Activated gamma-delta T cell (primary cell): ENCODE data around the gene CTDSP1.

Source experiments
- DNase-seq: peaks from one replicate; lab custom pipeline; 2025; lab: John Stamatoyannopoulos, UW

CTDSP1 gene

GRCh38 chr2:218425531-218425930, 25.9 kb downstream of the CTDSP1 start:
- no peak for DNase-seq

GRCh38 chr2:218427741-218428140, 28.1 kb downstream of the CTDSP1 start:
- no peak for DNase-seq

GRCh38 chr2:218428846-218429558, 29.3 kb downstream of the CTDSP1 start:
- DNase-seq, result no peak

GRCh38 chr2:218429911-218430692, 30.4 kb downstream of the CTDSP1 start:
- DNase-seq, result no peak

GRCh38 chr2:218430721-218431120, 31.1 kb downstream of the CTDSP1 start:
- DNase-seq, result no peak

- no peak for DNase-seq
Measured at GRCh38 chr2:218431878-218432277, 32.2 kb downstream of the CTDSP1 start.

GRCh38 chr2:218432676-218433365, 33.2 kb downstream of the CTDSP1 start:
- DNase-seq, result no peak

GRCh38 chr2:218434456-218434855, 34.8 kb downstream of the CTDSP1 start:
- DNase-seq, result no peak

- DNase-seq, result no peak
Measured at GRCh38 chr2:218435003-218435982, 35.6 kb downstream of the CTDSP1 start.

GRCh38 chr2:218436992-218437391, 37.3 kb downstream of the CTDSP1 start:
- DNase-seq, result no peak

- no peak for DNase-seq
Measured at GRCh38 chr2:218437969-218438368, 38.3 kb downstream of the CTDSP1 start.

- no peak for DNase-seq
Measured at GRCh38 chr2:218438596-218438995, 38.9 kb downstream of the CTDSP1 start.

- DNase-seq, result no peak
Measured at GRCh38 chr2:218444692-218445357, 45.2 kb downstream of the CTDSP1 start.

- no peak for DNase-seq
Measured at GRCh38 chr2:218445602-218446001, 45.9 kb downstream of the CTDSP1 start.

GRCh38 chr2:218446547-218446946, 46.9 kb downstream of the CTDSP1 start:
- DNase-seq, result no peak

- no peak for DNase-seq
Measured at GRCh38 chr2:218447072-218447471, 47.4 kb downstream of the CTDSP1 start.

GRCh38 chr2:218448934-218449333, 49.3 kb downstream of the CTDSP1 start:
- no peak for DNase-seq

- no peak for DNase-seq
Measured at GRCh38 chr2:218452079-218452478, 52.4 kb downstream of the CTDSP1 start.
